Nucleus accumbens (tissue), 56 donors: Measurements from ENCODE around the gene SHISAL1.
"Not testable (repeated sequence)": the region's sequence is repeated elsewhere in the genome, so short reads cannot be mapped to it uniquely, and the experiment has no call there.

Experiments
- DNase-seq, 56 donors: peaks; one replicate each; lab custom pipeline; 2025; lab: John Stamatoyannopoulos, UW

The SHISAL1 gene

GRCh38 chr22:44305888-44306287 lies 6.9 kb downstream of the SHISAL1 start:
- DNase-seq = no peak

- DNase-seq = no peak
Measured at GRCh38 chr22:44305455-44305854, 7.3 kb downstream of the SHISAL1 start.

- DNase-seq = no peak
Measured at GRCh38 chr22:44304911-44305310, 7.8 kb downstream of the SHISAL1 start.

- DNase-seq = no peak
Measured at GRCh38 chr22:44304354-44304753, 8.4 kb downstream of the SHISAL1 start.

- DNase-seq = not testable (repeated sequence)
Measured at GRCh38 chr22:44302363-44302762, 10.4 kb downstream of the SHISAL1 start.

GRCh38 chr22:44301039-44301438 lies 11.7 kb downstream of the SHISAL1 start:
- DNase-seq = no peak

GRCh38 chr22:44299124-44299523 lies 13.6 kb downstream of the SHISAL1 start:
- no peak for DNase-seq

- no peak for DNase-seq
Measured at GRCh38 chr22:44298406-44299091, 14.2 kb downstream of the SHISAL1 start.

- DNase-seq = no peak
Measured at GRCh38 chr22:44297470-44298061, 15.2 kb downstream of the SHISAL1 start.

- DNase-seq = no peak
Measured at GRCh38 chr22:44295406-44295805, 17.3 kb downstream of the SHISAL1 start.

GRCh38 chr22:44293876-44294275 lies 18.9 kb downstream of the SHISAL1 start:
- no peak for DNase-seq

- DNase-seq = peak in 30 of 56 donors; percentile 1 to 70 (median 29)
Measured at GRCh38 chr22:44293034-44293433, 19.7 kb downstream of the SHISAL1 start.

GRCh38 chr22:44292521-44292920 lies 20.2 kb downstream of the SHISAL1 start:
- no peak for DNase-seq

GRCh38 chr22:44291674-44292360 lies 20.9 kb downstream of the SHISAL1 start:
- DNase-seq = no peak

GRCh38 chr22:44291265-44291664 lies 21.5 kb downstream of the SHISAL1 start:
- no peak for DNase-seq

GRCh38 chr22:44289414-44290171 lies 23.2 kb downstream of the SHISAL1 start:
- no peak for DNase-seq

- no peak for DNase-seq
Measured at GRCh38 chr22:44288913-44289312, 23.8 kb downstream of the SHISAL1 start.

- DNase-seq = peak in 15 of 56 donors; percentile 3 to 50 (median 21)
Measured at GRCh38 chr22:44287741-44288140, 25.0 kb downstream of the SHISAL1 start.

- no peak for DNase-seq
Measured at GRCh38 chr22:44287121-44287693, 25.5 kb downstream of the SHISAL1 start.

- DNase-seq = peak in 7 of 56 donors; percentile 3 to 23 (median 15)
Measured at GRCh38 chr22:44286646-44287045, 26.1 kb downstream of the SHISAL1 start.

GRCh38 chr22:44284711-44285110 lies 28.0 kb downstream of the SHISAL1 start:
- no peak for DNase-seq
